Esophagus (tissue), 2 donors: ENCODE measurements around the gene CEP120. TPM values are rescaled to one million over a fixed set of nuclear protein-coding genes. Genes with fewer than 3 reads are reported as not detected.
"Not testable (repeated sequence)": the region's sequence is repeated elsewhere in the genome, so short reads cannot be mapped to it uniquely, and the experiment has no call there.

Source experiments
- H3K27ac ChIP-seq, 2 donors: one replicate each; pipeline ENCODE4 v1.5.1; 2013; ENCODE audit warnings: low read depth in 2 of 2, mild to moderate bottlenecking in 2 of 2, inconsistent platforms in 1 of 2, low read length in 1 of 2, moderate library complexity in 1 of 2
- H3K27me3 ChIP-seq, 2 donors: one replicate each; pipeline ENCODE4 v1.6.1; 2013; ENCODE audit warnings: low read length in 2 of 2, control low read depth in 1 of 2, mild to moderate bottlenecking in 1 of 2; ENCODE audit not compliant: insufficient read depth in 2 of 2, control insufficient read depth in 1 of 2
- H3K36me3 ChIP-seq, 2 donors: one replicate each; pipeline ENCODE4 v1.6.1; 2013; ENCODE audit warnings: low read length in 1 of 2; ENCODE audit not compliant: control insufficient read depth in 2 of 2, insufficient read depth in 2 of 2
- H3K4me1 ChIP-seq, 2 donors: one replicate each; pipeline ENCODE4 v1.6.1; 2013; ENCODE audit warnings: low read length in 1 of 2; ENCODE audit not compliant: control insufficient read depth in 2 of 2, insufficient read depth in 2 of 2
- H3K4me3 ChIP-seq, 2 donors: one replicate each; pipeline ENCODE4 v1.5.1; 2013; ENCODE audit warnings: low read length in 2 of 2, mild to moderate bottlenecking in 2 of 2, low read depth in 1 of 2, moderate library complexity in 1 of 2
- H3K9me3 ChIP-seq, 2 donors: one replicate each; pipeline ENCODE4 v1.6.1; 2013; ENCODE audit warnings: mild to moderate bottlenecking in 2 of 2, low read depth in 1 of 2, low read length in 1 of 2, moderate library complexity in 1 of 2; ENCODE audit not compliant: control insufficient read depth in 2 of 2, insufficient read depth in 1 of 2
- WGBS, 2 donors: extraction: QIAGEN DNeasy Blood & Tissue Kit; methylation state at CpG; one replicate each; pipeline ENCODE4 v1.1.7; 2013; 5-methylcytosine and 5-hydroxymethylcytosine counted together
- polyA plus RNA-seq, 2 donors: library from polyadenylated mRNA; stranded (reverse); fragments of 200-250 nt; gene quantifications; one replicate each; pipeline ENCODE4 v1.2.3, GENCODE V29; 2013
- donor health status: healthy with polysubstance abuse.
- donor health status: Bipolar disorder and iron deficiency.

The CEP120 gene
- polyA plus RNA-seq = 1 to 10 TPM; 2.6 to 2.9 TPM

DNA sequence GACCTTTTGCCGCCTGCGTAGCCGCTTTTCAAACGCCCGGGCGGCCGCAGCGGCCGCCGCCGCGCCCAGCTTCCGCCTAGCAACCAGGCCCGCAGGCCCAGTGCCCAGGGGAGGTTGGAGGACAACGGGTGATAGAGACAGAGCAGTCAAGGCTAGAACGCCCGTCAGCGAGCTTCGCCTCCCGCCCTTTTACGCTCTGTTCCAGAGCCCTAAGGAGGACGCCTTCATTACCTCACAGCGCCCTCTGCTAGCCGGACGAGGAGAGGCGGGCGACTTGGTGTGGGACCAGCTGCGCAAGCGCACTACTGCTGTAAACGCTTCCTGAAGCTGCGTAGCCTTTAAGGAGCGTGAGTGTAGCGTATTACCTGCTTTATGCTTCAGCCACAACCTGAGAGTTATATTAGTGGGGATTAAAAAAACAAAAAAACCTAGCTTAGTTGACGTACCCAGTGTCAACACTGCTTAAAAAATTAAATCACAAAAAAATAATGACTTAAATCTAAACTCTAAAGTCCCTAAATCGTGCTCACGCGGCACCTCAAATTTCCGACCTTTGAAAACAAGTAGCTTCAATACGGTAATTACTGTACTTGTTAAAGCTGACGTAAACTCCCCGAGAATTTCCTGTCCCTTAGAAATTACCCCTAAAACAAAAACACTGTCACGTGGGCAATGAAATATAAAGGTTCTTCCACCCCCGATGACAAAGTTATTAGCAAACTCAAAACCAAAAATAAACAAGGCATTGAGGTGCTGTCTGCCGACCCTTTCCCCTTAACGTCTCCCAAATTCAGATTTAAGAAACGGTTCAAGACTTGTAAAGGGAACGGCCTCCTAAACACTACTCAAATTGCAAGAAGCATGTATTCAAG lies at the start of gene CEP120:
Gene CEP120, minus strand, starts transcription at position 126 of the 872 bp plus-strand sequence. CDS start 405 bp downstream, outside the sequence.
- WGBS, 2 donors = 1% methylated on average over 47 of the region's 47 CpGs
- Histone ChIP-seq H3K9me3 (no peaks in the 10 kb centered on the region), H3K27ac (peak within 1 kb of the TSS; percentile 89 to 94), H3K4me1 (no peaks in the 10 kb centered on the region), H3K27me3 (no peaks in the 10 kb centered on the region), H3K4me3 (peak within 1 kb of the TSS; percentile 73 to 86), H3K36me3 (no peaks in the 10 kb centered on the region)

DNA sequence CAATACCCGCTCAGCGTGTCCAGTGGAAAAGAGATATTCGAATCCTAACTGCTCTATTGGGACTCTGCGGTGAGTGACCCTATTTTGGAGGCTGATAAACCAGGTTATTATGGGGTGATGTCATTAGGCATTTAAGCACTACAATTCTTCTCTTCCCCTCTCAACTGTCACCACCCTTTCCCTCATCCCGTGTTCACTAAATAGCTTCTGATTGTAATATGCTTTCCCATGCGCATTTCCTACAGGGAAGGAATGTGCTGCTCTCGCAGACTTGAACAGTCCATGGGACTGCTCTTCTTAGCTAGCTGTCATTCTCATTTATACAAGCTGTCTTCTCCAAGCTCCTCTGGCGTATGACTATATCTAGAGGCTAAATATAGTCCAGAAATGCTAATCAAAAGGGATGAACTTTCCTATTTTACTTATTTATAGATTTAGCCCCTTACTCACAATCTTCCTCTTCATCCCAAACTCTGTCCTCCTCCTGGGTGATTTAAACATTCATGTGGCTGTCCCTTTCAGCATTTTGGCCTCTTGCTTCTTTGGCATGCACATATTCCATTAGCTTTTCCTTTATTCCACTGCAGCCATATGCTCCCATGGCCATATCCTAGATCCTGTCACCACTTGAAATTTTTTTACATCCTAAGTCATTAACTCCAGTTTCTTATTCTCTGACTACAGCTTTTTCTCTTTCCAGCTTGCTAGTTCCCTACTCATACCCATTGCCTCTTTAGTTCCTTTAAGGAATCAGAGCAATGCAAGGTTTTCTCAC lies 49.1 kb upstream of the CEP120 start:
- Histone ChIP-seq H3K36me3 (no peaks in the 10 kb centered on the region), H3K27ac (no peak overlapping the region), H3K4me1 (no peaks in the 10 kb centered on the region), H3K4me3 (no peak overlapping the region), H3K9me3 (no peaks in the 10 kb centered on the region), H3K27me3 (no peaks in the 10 kb centered on the region)
- 85 to 88% methylated on average over 8 of the region's 8 CpGs for WGBS, 2 donors

GRCh38 chr5:123471385-123471784 lies 48.2 kb upstream of the CEP120 start:
- H3K36me3 ChIP-seq = no peaks in the 10 kb centered on the region
- no peaks in the 10 kb centered on the region for H3K27me3 ChIP-seq
- H3K4me1 ChIP-seq = no peaks in the 10 kb centered on the region
- no peak overlapping the region for H3K27ac ChIP-seq
- no peaks in the 10 kb centered on the region for H3K9me3 ChIP-seq
- WGBS, 2 donors = 92 to 94% methylated on average over 3 of the region's 3 CpGs
- no peak overlapping the region for H3K4me3 ChIP-seq

GRCh38 chr5:123466839-123467238 lies 43.6 kb upstream of the CEP120 start:
- H3K4me3 ChIP-seq, H3K9me3 ChIP-seq, H3K4me1 ChIP-seq, H3K27me3 ChIP-seq, H3K27ac ChIP-seq, H3K36me3 ChIP-seq: not testable (repeated sequence)
- WGBS, 2 donors = 92 to 98% methylated on average over 1 of the region's 1 CpG

DNA sequence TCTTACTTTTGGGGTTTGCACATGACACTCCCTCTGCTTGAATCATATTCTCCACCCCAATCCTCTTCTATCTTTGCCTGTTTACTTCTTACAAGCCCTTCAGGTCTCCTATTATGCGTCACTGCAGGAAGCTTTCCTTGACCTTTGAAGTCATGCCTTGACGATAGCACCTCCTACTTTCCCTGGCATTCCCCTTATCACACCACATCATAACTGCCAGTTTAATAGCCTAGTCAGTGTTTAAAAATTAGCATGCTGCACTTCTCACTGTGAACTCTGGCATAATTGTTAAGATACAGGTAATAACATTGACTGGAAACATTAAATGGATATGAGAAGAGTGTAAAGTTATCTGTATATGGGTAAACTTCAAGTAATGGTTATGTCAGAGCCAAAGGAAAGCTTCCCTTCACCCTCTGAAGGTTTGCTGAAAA lies 37.1 kb upstream of the CEP120 start:
- H3K4me3 ChIP-seq = no peak overlapping the region
- no peak overlapping the region for H3K27ac ChIP-seq
- WGBS, 2 donors = 25 to 33% methylated on average over 2 of the region's 2 CpGs
- no peaks in the 10 kb centered on the region for H3K36me3 ChIP-seq
- H3K9me3 ChIP-seq = no peaks in the 10 kb centered on the region
- H3K27me3 ChIP-seq = no peaks in the 10 kb centered on the region
- no peaks in the 10 kb centered on the region for H3K4me1 ChIP-seq

DNA sequence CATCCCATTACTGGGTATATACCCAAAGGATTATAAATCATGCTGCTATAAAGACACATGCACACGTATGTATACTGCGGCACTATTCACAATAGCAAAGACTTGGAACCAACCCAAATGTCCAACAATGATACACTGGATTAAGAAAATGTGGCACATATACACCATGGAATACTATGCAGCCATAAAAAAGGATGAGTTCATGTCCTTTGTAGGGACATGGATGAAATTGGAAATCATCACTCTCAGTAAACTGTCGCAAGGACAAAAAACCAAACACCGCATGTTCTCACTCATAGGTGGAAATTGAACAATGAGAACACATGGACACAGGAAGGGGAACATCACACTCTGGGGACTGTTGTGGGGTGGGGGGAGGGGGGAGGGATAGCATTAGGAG lies 35.8 kb upstream of the CEP120 start:
- 73 to 83% methylated on average over 4 of the region's 4 CpGs for WGBS, 2 donors
- H3K27me3 ChIP-seq, H3K9me3 ChIP-seq, H3K4me1 ChIP-seq, H3K4me3 ChIP-seq, H3K36me3 ChIP-seq, H3K27ac ChIP-seq: not testable (repeated sequence)

GRCh38 chr5:123456242-123456641 lies 33.0 kb upstream of the CEP120 start:
- Histone ChIP-seq H3K4me1 (no peaks in the 10 kb centered on the region), H3K27ac (no peak overlapping the region), H3K9me3 (no peaks in the 10 kb centered on the region), H3K36me3 (no peaks in the 10 kb centered on the region), H3K27me3 (no peaks in the 10 kb centered on the region), H3K4me3 (no peak overlapping the region)
- 76 to 84% methylated on average over 1 of the region's 1 CpG for WGBS, 2 donors

DNA sequence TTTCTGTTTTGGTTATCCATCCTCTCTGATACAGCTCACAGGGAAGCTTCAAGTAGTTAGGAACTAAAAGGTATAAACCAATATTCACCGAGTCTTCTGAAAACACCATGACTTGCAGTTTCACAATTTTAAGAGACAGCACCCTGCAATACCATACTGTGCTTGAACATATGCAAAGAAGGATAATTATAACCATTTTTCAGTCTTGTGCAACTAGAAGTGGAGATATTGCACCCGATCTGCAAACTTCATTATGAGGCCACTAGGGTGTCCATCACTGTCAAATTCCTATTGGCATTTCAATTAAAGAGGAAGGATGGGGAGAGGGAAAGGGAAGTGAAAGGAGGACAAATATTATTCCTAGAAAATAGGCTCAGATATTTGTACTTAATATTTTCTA lies 32.4 kb upstream of the CEP120 start:
- no peaks in the 10 kb centered on the region for H3K4me1 ChIP-seq
- WGBS, 2 donors = 81 to 83% methylated on average over 2 of the region's 2 CpGs
- no peaks in the 10 kb centered on the region for H3K36me3 ChIP-seq
- no peaks in the 10 kb centered on the region for H3K9me3 ChIP-seq
- no peak overlapping the region for H3K4me3 ChIP-seq
- H3K27ac ChIP-seq = no peak overlapping the region
- H3K27me3 ChIP-seq = no peaks in the 10 kb centered on the region

GRCh38 chr5:123455095-123455494 lies 31.9 kb upstream of the CEP120 start:
- no peaks in the 10 kb centered on the region for H3K4me1 ChIP-seq
- WGBS, 2 donors = 56 to 73% methylated on average over 3 of the region's 3 CpGs

More at GRCh38 chr5:123455095-123455494, 31.9 kb upstream of the CEP120 start:
- no peaks in the 10 kb centered on the region for H3K36me3 ChIP-seq
- no peak overlapping the region for H3K4me3 ChIP-seq
- no peaks in the 10 kb centered on the region for H3K9me3 ChIP-seq
- no peak overlapping the region for H3K27ac ChIP-seq
- no peaks in the 10 kb centered on the region for H3K27me3 ChIP-seq
